IMR-90 (cell line): ENCODE results near the gene DDA1. TPM values are rescaled to one million over a fixed set of nuclear protein-coding genes. Genes with fewer than 3 reads are reported as not detected.

Experiments
- ATAC-seq: fragments of 200-7000 bp; cut with Tn5 transposase; 2 replicates; pipeline ENCODE4 v1.9.1; 2020; ENCODE audit warnings: low read depth, mild to moderate bottlenecking, moderate library complexity
- BruUV-seq: library from RNA; stranded (reverse); fragments of 400-500 nt; replicated peaks from 2 replicates; lab custom pipeline; 2021; lab: Mats Ljungman, UMichigan
- CTCF ChIA-PET: fragments of 300-600 bp; formaldehyde crosslinking; extraction: SDS; loops from one replicate; lab custom pipeline; 2021; ENCODE audit warnings: antibody characterized with exemption; lab: Yijun Ruan, JAX
- POLR2A ChIA-PET: fragments of 300-600 bp; sonication (Branson Sonifier 250); formaldehyde crosslinking; loops from one replicate; lab custom pipeline; 2022; ENCODE audit warnings: antibody characterized with exemption; ENCODE audit not compliant: unreplicated experiment; lab: Charles Lee
- DNase-seq: peaks from one replicate; pipeline ENCODE4 v3.0.0; 2013
- H2AFZ ChIP-seq: replicated peaks from 2 replicates; pipeline ENCODE3; 2013; ENCODE audit warnings: low read length, mild to moderate bottlenecking; ENCODE audit not compliant: poor library complexity
- H2AK5ac ChIP-seq: 2 replicates; pipeline ENCODE4 v1.6.1; 2013; ENCODE audit warnings: low read depth, low read length, inconsistent platforms
- H2AK9ac ChIP-seq: replicated peaks from 2 replicates; pipeline ENCODE3; 2013; ENCODE audit warnings: mild to moderate bottlenecking, low read depth, low read length, moderate library complexity; ENCODE audit not compliant: poor library complexity
- H2BK120ac ChIP-seq: 2 replicates; pipeline ENCODE4 v1.6.1; 2013; ENCODE audit warnings: low read depth, low read length, inconsistent platforms
- H2BK15ac ChIP-seq: 3 replicates; pipeline ENCODE4 v1.6.1; 2013; ENCODE audit warnings: low read depth, low read length, inconsistent platforms
- H2BK20ac ChIP-seq: 2 replicates; pipeline ENCODE4 v1.6.1; 2013; ENCODE audit warnings: low read depth, mild to moderate bottlenecking, inconsistent platforms, low read length, moderate library complexity
- H2BK5ac ChIP-seq: 2 replicates; pipeline ENCODE4 v1.6.1; 2013; ENCODE audit warnings: mild to moderate bottlenecking, low read depth, low read length, inconsistent platforms; ENCODE audit not compliant: poor library complexity, severe bottlenecking
- H3K14ac ChIP-seq: replicated peaks from 2 replicates; pipeline ENCODE4 v1.6.1; 2013; ENCODE audit warnings: low read depth, low read length, inconsistent platforms
- H3K18ac ChIP-seq: 2 replicates; pipeline ENCODE4 v1.6.1; 2013; ENCODE audit warnings: low read depth, low read length, control low read depth
- H3K23ac ChIP-seq: 2 replicates; pipeline ENCODE4 v1.6.1; 2013; ENCODE audit warnings: low read depth, low read length, inconsistent platforms
- H3K27ac ChIP-seq: 2 replicates; pipeline ENCODE4 v1.5.1; 2013; ENCODE audit warnings: mild to moderate bottlenecking, control low read depth, low read length; ENCODE audit not compliant: insufficient read depth
- H3K27me3 ChIP-seq: 2 replicates; pipeline ENCODE4 v1.6.1; 2013; ENCODE audit warnings: low read length; ENCODE audit not compliant: control insufficient read depth, insufficient read depth
- H3K36me3 ChIP-seq: 2 replicates; pipeline ENCODE4 v1.6.1; 2013; ENCODE audit warnings: low read length, mixed read lengths; ENCODE audit not compliant: control insufficient read depth, insufficient read depth
- H3K4ac ChIP-seq: 2 replicates; pipeline ENCODE4 v1.6.1; 2013; ENCODE audit warnings: low read depth, low read length, inconsistent platforms
- H3K4me1 ChIP-seq: 2 replicates; pipeline ENCODE4 v1.6.1; 2013; ENCODE audit warnings: low read length, mixed read lengths; ENCODE audit not compliant: control insufficient read depth, insufficient read depth
- H3K4me2 ChIP-seq: 2 replicates; pipeline ENCODE4 v1.6.1; 2013; ENCODE audit warnings: low read depth, mild to moderate bottlenecking, control low read depth, low read length, moderate library complexity
- H3K4me3 ChIP-seq: 2 replicates; pipeline ENCODE4 v1.5.1; 2013; ENCODE audit warnings: low read depth, mild to moderate bottlenecking, control low read depth, low read length, moderate library complexity; ENCODE audit not compliant: insufficient read depth
- H3K56ac ChIP-seq: 2 replicates; pipeline ENCODE4 v1.6.1; 2013; ENCODE audit warnings: low read length, inconsistent platforms; ENCODE audit not compliant: insufficient read depth; ENCODE audit errors: extremely low read depth
- H3K79me1 ChIP-seq, 2 experiments: 2 replicates each; pipeline ENCODE4 v1.6.1; 2013; ENCODE audit warnings: low read length in 2 of 2, inconsistent platforms in 1 of 2, low read depth in 1 of 2
- H3K9ac ChIP-seq: 2 replicates; pipeline ENCODE4 v1.6.1; 2013; ENCODE audit warnings: low read depth, low read length, control low read depth
- H3K9me1 ChIP-seq: 2 replicates; pipeline ENCODE4 v1.6.1; 2013; ENCODE audit warnings: low read length, inconsistent platforms; ENCODE audit not compliant: insufficient read depth
- H3K9me3 ChIP-seq: 2 replicates; pipeline ENCODE4 v1.6.1; 2013; ENCODE audit warnings: low read length; ENCODE audit not compliant: control insufficient read depth, insufficient read depth
- H4K20me1 ChIP-seq: 2 replicates; pipeline ENCODE4 v1.6.1; 2013; ENCODE audit warnings: low read length, inconsistent platforms; ENCODE audit not compliant: insufficient read depth
- H4K5ac ChIP-seq: 2 replicates; pipeline ENCODE4 v1.6.1; 2013; ENCODE audit warnings: mild to moderate bottlenecking, low read depth, low read length, control low read depth
- H4K8ac ChIP-seq, 2 experiments: 2 replicates each; pipeline ENCODE4 v1.6.1; 2013; ENCODE audit warnings: low read depth in 2 of 2, low read length in 2 of 2, control low read depth in 1 of 2, inconsistent platforms in 1 of 2
- H4K91ac ChIP-seq: 2 replicates; pipeline ENCODE4 v1.6.1; 2013; ENCODE audit warnings: low read depth, low read length, inconsistent platforms; ENCODE audit not compliant: insufficient read depth
- MAFK ChIP-seq: IDR thresholded peaks from 2 replicates; pipeline ENCODE4 v1.6.1; 2012; ENCODE audit warnings: low read depth, low read length, improper control_type of control experiment
- NFE2L2 ChIP-seq: fragments of 150-350 bp; IDR thresholded peaks from 2 replicates; pipeline ENCODE4 v1.6.1; 2016; ENCODE audit warnings: low read depth, mild to moderate bottlenecking, low read length
- POLR2A ChIP-seq: IDR thresholded peaks from 2 replicates; pipeline ENCODE4 v1.6.1; 2012; ENCODE audit warnings: mild to moderate bottlenecking, low read depth, low read length
- RFX5 ChIP-seq: IDR thresholded peaks from 2 replicates; pipeline ENCODE4 v1.8.0; 2012; ENCODE audit warnings: low read depth, mild to moderate bottlenecking, low read length, moderate library complexity
- WGBS, 2 experiments: methylation state at CpG; one replicate each; pipeline versions ENCODE4 v1.1.5 to v1.1.7; 2013; ENCODE audit warnings: missing lambda C conversion rate in 2 of 2; ENCODE audit not compliant: insufficient read length in 1 of 2; ENCODE audit errors: extremely low coverage in 2 of 2; 5-methylcytosine and 5-hydroxymethylcytosine counted together
- dilution Hi-C: fragments of 300-500 bp; cut with HindIII; formaldehyde crosslinking; loops from one replicate; pipeline ENCODE4 v1.14.3; 2018; ENCODE audit warnings: low sequenced_read_pairs; ENCODE audit not compliant: unreplicated experiment
- in situ Hi-C: fragments of 300-500 bp; cut with MboI; formaldehyde crosslinking; loops from 3 replicates; pipeline ENCODE4 v1.14.3; 2019; ENCODE audit warnings: low sequenced_read_pairs, inconsistent platforms, mixed read lengths
- intact Hi-C: fragments of 100-400 bp; cut with micrococcal nuclease; formaldehyde crosslinking; loops from 2 replicates; pipeline ENCODE4 v1.10.0; 2022
- polyA plus RNA-seq, 3 experiments: library from polyadenylated mRNA; depleted of rRNA; stranded (reverse); fragments of >200 nt; gene quantifications; 2 replicates each; pipeline ENCODE4 v1.2.3, GENCODE V29; 2012; ENCODE audit warnings: low replicate concordance in 1 of 3
- total RNA-seq: library from RNA; depleted of rRNA; stranded (reverse); fragments of >200 nt; gene quantifications from 2 replicates; pipeline ENCODE4 v1.2.3, GENCODE V29; 2012

DDA1 gene
- total and polyA plus RNA-seq, 2 of the 4 experiments (the other 2 are of a cell fraction) = 33.7 to 87.2 TPM

GRCh38 chr19:17323300-17323963 lies 14.1 kb downstream of the DDA1 start:
- Histone ChIP-seq H3K4me3 (no peak overlapping the region), H3K9me1 (no peaks in the 10 kb centered on the region), H2BK5ac (no peak overlapping the region), H3K56ac (no peak overlapping the region), H4K20me1 (peaks cover 8% of the 10 kb centered on the region; the same call in 1 of the 2 replicates), H2AK5ac (no peak overlapping the region), H2BK20ac (no peak overlapping the region), H3K9ac (no peak overlapping the region), H2BK15ac (no peak overlapping the region), H4K91ac (no peak overlapping the region), H4K5ac (no peak overlapping the region), H2AFZ (no peak overlapping the region), H2AK9ac (no peak overlapping the region), H3K27me3 (no peaks in the 10 kb centered on the region), H3K4me2 (no peak overlapping the region), H3K23ac (no peak overlapping the region), H4K8ac (no peak overlapping the region), H2BK120ac (no peak overlapping the region), H3K18ac (no peak overlapping the region), H3K27ac (no peak overlapping the region), H3K4ac (no peak overlapping the region), H3K14ac (no peak overlapping the region), H3K4me1 (no peaks in the 10 kb centered on the region), H3K79me1 (peaks cover 0 to 5% of the 10 kb centered on the region in 2 experiments; a peak in 1 of 4 replicates), H3K36me3 (peaks cover 44% of the 10 kb centered on the region), H3K9me3 (no peaks in the 10 kb centered on the region)
- no peak for DNase-seq
- ChIA-PET CTCF (no interaction called here), POLR2A (no interaction called here)
- intact Hi-C loops (no loop called here), dilution Hi-C loops (no loop called here), in situ Hi-C loops (no loop called here)
- ATAC-seq = no peak
- no peak for TF ChIP-seq RFX5
- TF ChIP-seq POLR2A = no peak
- TF ChIP-seq NFE2L2 = no peak
- TF ChIP-seq MAFK = no peak
- WGBS, 2 experiments = 32% methylated on average over 11 of the region's 56 CpGs; no CpG with 5 or more reads in 1 of the 2 experiments
- BruUV-seq = no TSS peak
